SK-N-SH treated with all-trans-retinoic acid at 6 μM for 48 hours (cell line): ENCODE results near the gene PCDHAC2.

Experiments used
- ATAC-seq: fragments of 200-7000 bp; cut with Tn5 transposase; 3 replicates; pipeline ENCODE4 v1.9.1; 2020; ENCODE audit warnings: mild to moderate bottlenecking, moderate library complexity
- ARNTL ChIP-seq: fragments of 450-650 bp; formaldehyde crosslinking; IDR thresholded peaks from 2 replicates; pipeline ENCODE4 v1.5.0; 2020; ENCODE audit warnings: low read depth, mild to moderate bottlenecking, moderate library complexity, borderline replicate concordance
- BACH2 ChIP-seq: fragments of 250-450 bp; sonication (Bioruptor Pico); IDR thresholded peaks from 2 replicates; pipeline ENCODE4 v1.9.0; 2021; ENCODE audit warnings: mild to moderate bottlenecking, borderline replicate concordance
- CSDC2 ChIP-seq: fragments of 250-450 bp; sonication (Bioruptor Pico); IDR thresholded peaks from 2 replicates; pipeline ENCODE4 v1.5.0; 2020; ENCODE audit warnings: mild to moderate bottlenecking, moderate library complexity
- ESRRG ChIP-seq: fragments of 250-450 bp; sonication (Bioruptor Pico); IDR thresholded peaks from 2 replicates; pipeline ENCODE4 v1.6.1; 2021; ENCODE audit warnings: mild to moderate bottlenecking
- GLIS3 ChIP-seq: fragments of 250-450 bp; sonication (Bioruptor Pico); IDR thresholded peaks from 2 replicates; pipeline ENCODE4 v1.5.0; 2020; ENCODE audit warnings: mild to moderate bottlenecking, moderate library complexity
- ISL1 ChIP-seq: fragments of 250-450 bp; sonication (Bioruptor Pico); IDR thresholded peaks from 2 replicates; pipeline ENCODE4 v2.1.2; 2022; ENCODE audit warnings: mild to moderate bottlenecking, moderate library complexity
- OSR1 ChIP-seq: fragments of 250-450 bp; sonication (Bioruptor Pico); IDR thresholded peaks from 2 replicates; pipeline ENCODE4 v1.8.0; 2022; ENCODE audit warnings: moderate library complexity, mild to moderate bottlenecking, inconsistent platforms
- PPARA ChIP-seq: fragments of 250-450 bp; sonication (Bioruptor Pico); IDR thresholded peaks from 2 replicates; pipeline ENCODE4 v1.5.0; 2020; ENCODE audit warnings: mild to moderate bottlenecking, borderline replicate concordance
- RARB ChIP-seq: fragments of 250-450 bp; sonication (Bioruptor Pico); IDR thresholded peaks from 2 replicates; pipeline ENCODE4 v1.8.0; 2021; ENCODE audit warnings: mild to moderate bottlenecking, moderate library complexity
- TCF4 ChIP-seq: fragments of 250-450 bp; sonication (Bioruptor Pico); IDR thresholded peaks from 2 replicates; pipeline ENCODE4 v1.8.0; 2021; ENCODE audit warnings: mild to moderate bottlenecking, moderate library complexity, borderline replicate concordance
- TOX ChIP-seq: fragments of 250-450 bp; sonication (Bioruptor Pico); IDR thresholded peaks from 2 replicates; pipeline ENCODE4 v1.8.0; 2021; ENCODE audit warnings: mild to moderate bottlenecking, moderate library complexity, borderline replicate concordance
- ZC3H10 ChIP-seq: fragments of 250-450 bp; sonication (Bioruptor Pico); IDR thresholded peaks from 2 replicates; pipeline ENCODE4 v1.5.1; 2021; ENCODE audit warnings: mild to moderate bottlenecking, moderate library complexity
- ZFP3 ChIP-seq: fragments of 250-450 bp; sonication (Bioruptor Pico); IDR thresholded peaks from 2 replicates; pipeline ENCODE4 v1.5.0; 2020; ENCODE audit warnings: mild to moderate bottlenecking, moderate library complexity
- ZNF565 ChIP-seq: fragments of 450-650 bp; formaldehyde crosslinking; conservative IDR thresholded peaks from 2 replicates; pipeline ENCODE4 v1.5.0; 2020; ENCODE audit warnings: low read depth, mild to moderate bottlenecking, moderate library complexity
- ZNF70 ChIP-seq: fragments of 450-650 bp; formaldehyde crosslinking; IDR thresholded peaks from 2 replicates; pipeline ENCODE4 v1.5.0; 2020; ENCODE audit warnings: mild to moderate bottlenecking, moderate library complexity
- ZNF8 ChIP-seq: fragments of 450-650 bp; formaldehyde crosslinking; IDR thresholded peaks from 2 replicates; pipeline ENCODE4 v1.5.0; 2020; ENCODE audit warnings: mild to moderate bottlenecking, moderate library complexity
- TF ChIP-seq, protein P1 (sequence below): fragments of 250-450 bp; sonication (Bioruptor Pico); IDR thresholded peaks from 2 replicates; pipeline ENCODE4 v1.5.1; 2020; ENCODE audit warnings: low read depth, mild to moderate bottlenecking, moderate library complexity
- TF ChIP-seq, protein P2 (sequence below): fragments of 250-450 bp; sonication (Bioruptor Pico); IDR thresholded peaks from 2 replicates; pipeline ENCODE4 v1.8.0; 2021; ENCODE audit warnings: low read depth, mild to moderate bottlenecking, moderate library complexity, borderline replicate concordance
- TF ChIP-seq, protein P3 (sequence below): fragments of 250-450 bp; sonication (Bioruptor Pico); IDR thresholded peaks from 2 replicates; pipeline ENCODE4 v1.5.0; 2020; ENCODE audit warnings: mild to moderate bottlenecking, moderate library complexity
- TF ChIP-seq, protein P4 (sequence below): fragments of 250-450 bp; sonication (Bioruptor Pico); IDR thresholded peaks from 2 replicates; pipeline ENCODE4 v1.8.0; 2020; ENCODE audit warnings: mild to moderate bottlenecking, moderate library complexity, borderline replicate concordance
- TF ChIP-seq, protein P5 (sequence below): fragments of 250-450 bp; sonication (Bioruptor Pico); IDR thresholded peaks from 2 replicates; pipeline ENCODE4 v1.5.1; 2021; ENCODE audit warnings: mild to moderate bottlenecking, moderate library complexity

PCDHAC2 gene

DNA sequence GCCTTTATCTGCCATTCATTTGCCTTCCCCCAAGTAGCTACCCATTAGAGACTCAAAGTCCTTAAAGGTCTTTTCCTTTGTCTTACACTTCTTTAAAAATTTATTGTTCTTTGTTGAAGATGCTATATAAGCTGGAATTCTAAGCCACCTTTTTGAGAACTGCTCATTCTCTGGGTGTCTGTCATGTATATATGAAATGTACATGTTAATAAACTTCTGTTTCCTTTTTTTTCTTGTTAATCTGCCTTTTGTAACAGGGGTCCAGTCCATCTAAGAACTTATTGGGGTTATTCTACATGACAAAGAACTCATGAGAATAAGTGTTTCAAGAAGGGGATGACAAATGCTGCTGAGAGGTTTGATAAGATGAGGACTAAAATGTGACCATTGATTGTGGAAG is 41.5 kb downstream of the PCDHAC2 start (continued):
- no peak for TF ChIP-seq PPARA (CRISPR knock-in tag)

DNA sequence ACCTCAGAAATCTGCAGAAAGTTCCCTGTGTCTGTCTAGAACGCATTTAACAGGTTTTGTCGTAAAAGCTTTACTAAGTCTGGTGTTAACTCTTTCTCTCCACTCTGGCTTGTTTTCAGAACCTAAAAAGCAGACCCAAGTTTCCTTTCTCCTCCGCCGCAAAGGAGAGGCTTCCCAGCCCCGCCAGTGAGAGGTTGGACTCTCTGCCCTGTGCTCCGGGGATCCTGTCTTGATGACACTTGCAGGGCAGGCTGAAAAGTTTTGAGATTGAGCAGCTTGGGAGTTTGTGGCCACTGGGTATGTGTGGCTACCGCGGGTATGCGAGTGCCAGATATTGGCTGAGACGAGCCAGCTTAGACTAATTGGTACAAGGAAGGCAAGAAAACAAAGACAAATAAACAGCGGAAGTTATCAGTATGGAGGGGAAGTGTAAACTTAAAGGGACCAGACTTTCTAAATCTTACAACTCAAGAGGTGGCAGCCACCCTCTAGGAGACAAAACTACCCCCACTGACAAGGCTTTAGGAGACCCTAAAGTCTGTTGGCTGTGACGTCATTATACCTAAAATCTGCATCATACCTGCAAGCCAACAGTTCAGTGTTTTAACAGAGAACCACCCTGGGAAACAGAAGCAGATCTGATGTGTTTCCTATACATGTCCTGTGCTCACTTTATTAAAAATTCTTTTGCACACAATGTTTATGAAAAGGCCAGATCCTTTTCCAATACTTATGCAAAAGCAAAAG is 43.9 kb downstream of the PCDHAC2 start:
- TF ChIP-seq ZNF565 (CRISPR knock-in tag) (no peak), RARB (CRISPR knock-in tag) (no peak), PPARA (CRISPR knock-in tag) (no peak), ZNF8 (CRISPR knock-in tag) (no peak), CSDC2 (CRISPR knock-in tag) (no peak), ARNTL (CRISPR knock-in tag) (no peak), BACH2 (no peak), GLIS3 (CRISPR knock-in tag) (no peak), ZNF70 (CRISPR knock-in tag) (no peak), OSR1 (CRISPR knock-in tag) (no peak)
- TF ChIP-seq, protein P1, sequence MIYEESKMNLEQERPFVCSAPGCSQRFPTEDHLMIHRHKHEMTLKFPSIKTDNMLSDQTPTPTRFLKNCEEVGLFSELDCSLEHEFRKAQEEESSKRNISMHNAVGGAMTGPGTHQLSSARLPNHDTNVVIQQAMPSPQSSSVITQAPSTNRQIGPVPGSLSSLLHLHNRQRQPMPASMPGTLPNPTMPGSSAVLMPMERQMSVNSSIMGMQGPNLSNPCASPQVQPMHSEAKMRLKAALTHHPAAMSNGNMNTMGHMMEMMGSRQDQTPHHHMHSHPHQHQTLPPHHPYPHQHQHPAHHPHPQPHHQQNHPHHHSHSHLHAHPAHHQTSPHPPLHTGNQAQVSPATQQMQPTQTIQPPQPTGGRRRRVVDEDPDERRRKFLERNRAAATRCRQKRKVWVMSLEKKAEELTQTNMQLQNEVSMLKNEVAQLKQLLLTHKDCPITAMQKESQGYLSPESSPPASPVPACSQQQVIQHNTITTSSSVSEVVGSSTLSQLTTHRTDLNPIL (CRISPR knock-in tag) = no peak
- TF ChIP-seq, protein P2, sequence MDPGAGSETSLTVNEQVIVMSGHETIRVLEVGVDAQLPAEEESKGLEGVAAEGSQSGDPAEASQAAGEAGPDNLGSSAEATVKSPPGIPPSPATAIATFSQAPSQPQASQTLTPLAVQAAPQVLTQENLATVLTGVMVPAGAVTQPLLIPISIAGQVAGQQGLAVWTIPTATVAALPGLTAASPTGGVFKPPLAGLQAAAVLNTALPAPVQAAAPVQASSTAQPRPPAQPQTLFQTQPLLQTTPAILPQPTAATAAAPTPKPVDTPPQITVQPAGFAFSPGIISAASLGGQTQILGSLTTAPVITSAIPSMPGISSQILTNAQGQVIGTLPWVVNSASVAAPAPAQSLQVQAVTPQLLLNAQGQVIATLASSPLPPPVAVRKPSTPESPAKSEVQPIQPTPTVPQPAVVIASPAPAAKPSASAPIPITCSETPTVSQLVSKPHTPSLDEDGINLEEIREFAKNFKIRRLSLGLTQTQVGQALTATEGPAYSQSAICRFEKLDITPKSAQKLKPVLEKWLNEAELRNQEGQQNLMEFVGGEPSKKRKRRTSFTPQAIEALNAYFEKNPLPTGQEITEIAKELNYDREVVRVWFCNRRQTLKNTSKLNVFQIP (CRISPR knock-in tag) = no peak
- TF ChIP-seq, protein P3, sequence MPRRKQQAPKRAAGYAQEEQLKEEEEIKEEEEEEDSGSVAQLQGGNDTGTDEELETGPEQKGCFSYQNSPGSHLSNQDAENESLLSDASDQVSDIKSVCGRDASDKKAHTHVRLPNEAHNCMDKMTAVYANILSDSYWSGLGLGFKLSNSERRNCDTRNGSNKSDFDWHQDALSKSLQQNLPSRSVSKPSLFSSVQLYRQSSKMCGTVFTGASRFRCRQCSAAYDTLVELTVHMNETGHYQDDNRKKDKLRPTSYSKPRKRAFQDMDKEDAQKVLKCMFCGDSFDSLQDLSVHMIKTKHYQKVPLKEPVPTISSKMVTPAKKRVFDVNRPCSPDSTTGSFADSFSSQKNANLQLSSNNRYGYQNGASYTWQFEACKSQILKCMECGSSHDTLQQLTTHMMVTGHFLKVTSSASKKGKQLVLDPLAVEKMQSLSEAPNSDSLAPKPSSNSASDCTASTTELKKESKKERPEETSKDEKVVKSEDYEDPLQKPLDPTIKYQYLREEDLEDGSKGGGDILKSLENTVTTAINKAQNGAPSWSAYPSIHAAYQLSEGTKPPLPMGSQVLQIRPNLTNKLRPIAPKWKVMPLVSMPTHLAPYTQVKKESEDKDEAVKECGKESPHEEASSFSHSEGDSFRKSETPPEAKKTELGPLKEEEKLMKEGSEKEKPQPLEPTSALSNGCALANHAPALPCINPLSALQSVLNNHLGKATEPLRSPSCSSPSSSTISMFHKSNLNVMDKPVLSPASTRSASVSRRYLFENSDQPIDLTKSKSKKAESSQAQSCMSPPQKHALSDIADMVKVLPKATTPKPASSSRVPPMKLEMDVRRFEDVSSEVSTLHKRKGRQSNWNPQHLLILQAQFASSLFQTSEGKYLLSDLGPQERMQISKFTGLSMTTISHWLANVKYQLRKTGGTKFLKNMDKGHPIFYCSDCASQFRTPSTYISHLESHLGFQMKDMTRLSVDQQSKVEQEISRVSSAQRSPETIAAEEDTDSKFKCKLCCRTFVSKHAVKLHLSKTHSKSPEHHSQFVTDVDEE = no peak
- no peak for ATAC-seq

DNA sequence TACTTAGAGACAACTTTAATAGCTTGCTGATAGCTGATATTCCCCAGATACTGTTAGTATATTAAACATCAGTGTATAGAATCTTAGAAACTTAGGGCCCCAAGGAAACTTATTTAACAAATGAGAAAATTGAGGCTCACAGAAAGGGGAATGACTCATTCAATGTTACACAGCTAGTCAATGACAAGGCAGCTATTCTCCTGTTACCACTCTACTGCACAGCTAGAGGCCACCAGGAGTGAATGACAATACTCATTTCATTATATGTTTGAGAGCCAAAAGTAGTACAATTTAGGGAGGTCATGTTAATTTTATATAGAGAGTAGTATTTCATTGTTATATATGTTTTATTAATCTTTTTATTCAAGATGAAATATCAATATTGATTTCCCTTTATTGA is 51.7 kb downstream of the PCDHAC2 start:
- ATAC-seq = no peak
- TF ChIP-seq, protein P4, sequence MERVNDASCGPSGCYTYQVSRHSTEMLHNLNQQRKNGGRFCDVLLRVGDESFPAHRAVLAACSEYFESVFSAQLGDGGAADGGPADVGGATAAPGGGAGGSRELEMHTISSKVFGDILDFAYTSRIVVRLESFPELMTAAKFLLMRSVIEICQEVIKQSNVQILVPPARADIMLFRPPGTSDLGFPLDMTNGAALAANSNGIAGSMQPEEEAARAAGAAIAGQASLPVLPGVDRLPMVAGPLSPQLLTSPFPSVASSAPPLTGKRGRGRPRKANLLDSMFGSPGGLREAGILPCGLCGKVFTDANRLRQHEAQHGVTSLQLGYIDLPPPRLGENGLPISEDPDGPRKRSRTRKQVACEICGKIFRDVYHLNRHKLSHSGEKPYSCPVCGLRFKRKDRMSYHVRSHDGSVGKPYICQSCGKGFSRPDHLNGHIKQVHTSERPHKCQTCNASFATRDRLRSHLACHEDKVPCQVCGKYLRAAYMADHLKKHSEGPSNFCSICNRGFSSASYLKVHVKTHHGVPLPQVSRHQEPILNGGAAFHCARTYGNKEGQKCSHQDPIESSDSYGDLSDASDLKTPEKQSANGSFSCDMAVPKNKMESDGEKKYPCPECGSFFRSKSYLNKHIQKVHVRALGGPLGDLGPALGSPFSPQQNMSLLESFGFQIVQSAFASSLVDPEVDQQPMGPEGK (CRISPR knock-in tag) = no peak
- TF ChIP-seq, protein P2 (CRISPR knock-in tag) = no peak
- no peak for TF ChIP-seq ZC3H10 (CRISPR knock-in tag)
- no peak for TF ChIP-seq ZFP3 (CRISPR knock-in tag)
- TF ChIP-seq CSDC2 (CRISPR knock-in tag) = no peak
- no peak for TF ChIP-seq TCF4 (CRISPR knock-in tag)
- no peak for TF ChIP-seq GLIS3 (CRISPR knock-in tag)
- TF ChIP-seq ZNF70 (CRISPR knock-in tag) = no peak
- TF ChIP-seq OSR1 (CRISPR knock-in tag) = no peak
- TF ChIP-seq BACH2 = no peak
- no peak for TF ChIP-seq ARNTL (CRISPR knock-in tag)
- TF ChIP-seq, protein P5, sequence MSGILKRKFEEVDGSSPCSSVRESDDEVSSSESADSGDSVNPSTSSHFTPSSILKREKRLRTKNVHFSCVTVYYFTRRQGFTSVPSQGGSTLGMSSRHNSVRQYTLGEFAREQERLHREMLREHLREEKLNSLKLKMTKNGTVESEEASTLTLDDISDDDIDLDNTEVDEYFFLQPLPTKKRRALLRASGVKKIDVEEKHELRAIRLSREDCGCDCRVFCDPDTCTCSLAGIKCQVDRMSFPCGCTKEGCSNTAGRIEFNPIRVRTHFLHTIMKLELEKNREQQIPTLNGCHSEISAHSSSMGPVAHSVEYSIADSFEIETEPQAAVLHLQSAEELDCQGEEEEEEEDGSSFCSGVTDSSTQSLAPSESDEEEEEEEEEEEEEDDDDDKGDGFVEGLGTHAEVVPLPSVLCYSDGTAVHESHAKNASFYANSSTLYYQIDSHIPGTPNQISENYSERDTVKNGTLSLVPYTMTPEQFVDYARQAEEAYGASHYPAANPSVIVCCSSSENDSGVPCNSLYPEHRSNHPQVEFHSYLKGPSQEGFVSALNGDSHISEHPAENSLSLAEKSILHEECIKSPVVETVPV (CRISPR knock-in tag) = no peak
- no peak for TF ChIP-seq ZNF565 (CRISPR knock-in tag)
- TF ChIP-seq TOX (CRISPR knock-in tag) = no peak
- TF ChIP-seq RARB (CRISPR knock-in tag) = no peak
- no peak for TF ChIP-seq ESRRG
- TF ChIP-seq ISL1 (CRISPR knock-in tag) = no peak
- TF ChIP-seq, protein P3 = no peak
